ENCODE measurements around the gene PANX1. TPM values are rescaled to one million over a fixed set of nuclear protein-coding genes. Genes with fewer than 3 reads are reported as not detected.
"Not testable (repeated sequence)": the region's sequence is repeated elsewhere in the genome, so short reads cannot be mapped to it uniquely, and the experiment has no call there.

PANX1 gene
- 55.5 TPM for total RNA-seq

GRCh38 chr11:94128746-94129511 is at the start of gene PANX1:
TSS of gene PANX1 (plus strand) at chr11:94128841. CDS start at chr11:94129313, 472 bp downstream.
- DNase-seq = peak; percentile 95

- no peak for DNase-seq
Observed at GRCh38 chr11:94084164-94084563, 44.5 kb upstream of the PANX1 start.

GRCh38 chr11:94088906-94089305 is 39.7 kb upstream of the PANX1 start:
- no peak for DNase-seq

GRCh38 chr11:94089341-94089740 is 39.3 kb upstream of the PANX1 start:
- DNase-seq = no peak

GRCh38 chr11:94090401-94090800 is 38.2 kb upstream of the PANX1 start:
- no peak for DNase-seq

GRCh38 chr11:94091091-94091490 is 37.5 kb upstream of the PANX1 start:
- no peak for DNase-seq

GRCh38 chr11:94100253-94100652 is 28.4 kb upstream of the PANX1 start:
- DNase-seq = no peak

GRCh38 chr11:94103471-94103870 is 25.2 kb upstream of the PANX1 start:
- no peak for DNase-seq

- no peak for DNase-seq
Observed at GRCh38 chr11:94104734-94105133, 23.9 kb upstream of the PANX1 start.

GRCh38 chr11:94106716-94107115 is 21.9 kb upstream of the PANX1 start:
- no peak for DNase-seq

GRCh38 chr11:94107363-94107762 is 21.3 kb upstream of the PANX1 start:
- no peak for DNase-seq

GRCh38 chr11:94111241-94111640 is 17.4 kb upstream of the PANX1 start:
- no peak for DNase-seq

GRCh38 chr11:94111660-94112059 is 17.0 kb upstream of the PANX1 start:
- no peak for DNase-seq

GRCh38 chr11:94112206-94112953 is 16.3 kb upstream of the PANX1 start:
- no peak for DNase-seq

GRCh38 chr11:94117197-94117574 is 11.5 kb upstream of the PANX1 start:
- no peak for DNase-seq

GRCh38 chr11:94117871-94118270 is 10.8 kb upstream of the PANX1 start:
- no peak for DNase-seq

- not testable (repeated sequence) for DNase-seq
Observed at GRCh38 chr11:94119676-94120075, 9.0 kb upstream of the PANX1 start.

GRCh38 chr11:94120516-94120915 is 8.1 kb upstream of the PANX1 start:
- not testable (repeated sequence) for DNase-seq

GRCh38 chr11:94120946-94121345 is 7.7 kb upstream of the PANX1 start:
- no peak for DNase-seq

GRCh38 chr11:94125407-94126115 is 3.1 kb upstream of the PANX1 start:
- DNase-seq = no peak

GRCh38 chr11:94127638-94128037 is 1.0 kb upstream of the PANX1 start:
- DNase-seq = no peak

- DNase-seq = no peak
Observed at GRCh38 chr11:94128291-94128745, 323 bp upstream of the PANX1 start.

Measured in tongue (tissue), 2 donors.